T-cell (primary cell): ENCODE data around the gene PTRH1. TPM values are rescaled to one million over a fixed set of nuclear protein-coding genes. Genes with fewer than 3 reads are reported as not detected.

Source experiments
- ATAC-seq, 4 experiments: fragments of 200-7000 bp in 3 of 4; fragments of 150-1000 bp in 1 of 4; cut with Tn5 transposase; replicated peaks in 1 of 4; 1 replicate in 3 of 4; 2 replicates in 1 of 4; pipeline ENCODE4 v1.10.0; 2021; ENCODE audit warnings: moderate library complexity in 3 of 4, mild to moderate bottlenecking in 2 of 4, moderate number of reproducible peaks in 1 of 4
- CTCF ChIA-PET, 2 donors: fragments of 300-600 bp; sonication (Branson Sonifier 250); formaldehyde crosslinking; loops; one replicate each; lab custom pipeline; 2022; ENCODE audit warnings: antibody characterized with exemption in 2 of 2; lab: Charles Lee
- POLR2A ChIA-PET, 2 donors: fragments of 300-600 bp; sonication (Branson Sonifier 250); formaldehyde crosslinking; loops; one replicate each; lab custom pipeline; 2022; ENCODE audit warnings: antibody characterized with exemption in 2 of 2; lab: Charles Lee
- DNase-seq, 35 experiments: peaks; one replicate each; pipeline versions ENCODE4 v3.0.0 to v3.0.0-alpha.2; 2013 to 2023
- H3K27ac ChIP-seq: one replicate; pipeline ENCODE4 v1.5.1; 2013; ENCODE audit warnings: low read length
- H3K27me3 ChIP-seq, 2 experiments: replicated peaks in 1 of 2; 1 replicate in 1 of 2; 2 replicates in 1 of 2; pipeline versions ENCODE4 v1.6.1 to v1.7.0; 2013; ENCODE audit warnings: low read length in 1 of 2, mixed read lengths in 1 of 2; ENCODE audit not compliant: control insufficient read depth in 2 of 2, insufficient read depth in 2 of 2; ENCODE audit errors: extremely low read depth in 1 of 2
- H3K36me3 ChIP-seq, 2 donors: 1 replicate in 1 of 2; 2 replicates in 1 of 2; pipeline versions ENCODE4 v1.6.1 to v1.7.0; 2013; ENCODE audit warnings: low read length in 1 of 2; ENCODE audit not compliant: control insufficient read depth in 2 of 2, insufficient read depth in 1 of 2; ENCODE audit errors: extremely low read depth in 1 of 2
- H3K4me1 ChIP-seq, 2 experiments: 1 replicate in 1 of 2; 2 replicates in 1 of 2; pipeline versions ENCODE4 v1.6.1 to v1.7.0; 2013; ENCODE audit warnings: low read length in 2 of 2, mixed read lengths in 1 of 2; ENCODE audit not compliant: insufficient read depth in 2 of 2, control insufficient read depth in 1 of 2; ENCODE audit errors: extremely low read depth in 1 of 2
- H3K4me3 ChIP-seq, 2 donors: 1 replicate in 1 of 2; 2 replicates in 1 of 2; pipeline versions ENCODE4 v1.5.1 to v1.7.0; 2013; ENCODE audit warnings: mild to moderate bottlenecking in 2 of 2, low read length in 1 of 2, moderate library complexity in 1 of 2; ENCODE audit not compliant: control insufficient read depth in 1 of 2; ENCODE audit errors: extremely low read depth in 1 of 2
- H3K9me3 ChIP-seq: 2 replicates; pipeline ENCODE4 v1.7.0; 2013
- H3K27ac Mint-ChIP-seq, 2 donors: one replicate each; pipeline ENCODE4 v1.8.0; 2020 to 2021; ENCODE audit warnings: mild to moderate bottlenecking in 2 of 2, mixed read lengths in 2 of 2
- H3K27me3 Mint-ChIP-seq, 2 donors: one replicate each; pipeline ENCODE4 v1.8.0; 2021 to 2022; ENCODE audit warnings: mixed read lengths in 2 of 2
- H3K36me3 Mint-ChIP-seq: one replicate; pipeline ENCODE4 v1.8.0; 2021; ENCODE audit warnings: mixed read lengths
- H3K4me1 Mint-ChIP-seq, 3 donors: one replicate each; pipeline ENCODE4 v1.8.0; 2020 to 2022; ENCODE audit warnings: mixed read lengths in 3 of 3, mild to moderate bottlenecking in 1 of 3
- H3K4me3 Mint-ChIP-seq, 3 donors: one replicate each; pipeline ENCODE4 v1.8.0; 2020 to 2022; ENCODE audit warnings: mild to moderate bottlenecking in 3 of 3, mixed read lengths in 3 of 3, moderate library complexity in 3 of 3
- H3K9me3 Mint-ChIP-seq, 3 donors: one replicate each; pipeline ENCODE4 v1.8.0; 2020 to 2022; ENCODE audit warnings: mixed read lengths in 3 of 3
- WGBS: methylation state at CpG from one replicate; pipeline ENCODE4 v1.1.5; 2013; ENCODE audit warnings: missing lambda C conversion rate; ENCODE audit not compliant: insufficient coverage; 5-methylcytosine and 5-hydroxymethylcytosine counted together
- total RNA-seq, 35 experiments: library from RNA in 6 of 35; stranded (reverse) in 6 of 35; fragments of 120-200 nt in 1 of 35; gene quantifications; one replicate each; pipeline versions ENCODE4 v1.2.1 to v1.2.4 and lab custom pipeline; 2013 to 2026

Gene PTRH1
- total RNA-seq, 5 donors from 2014 or later (not counting 1 experiment from before 2014, with no cell fraction given), result 4.4 to 15.9 (median 12.9) TPM

- DNase-seq, result no peak
- H3K27me3 ChIP-seq, result peaks cover 0 to 5% of the 10 kb centered on the region in 2 experiments
- no peaks in the 10 kb centered on the region for H3K36me3 Mint-ChIP-seq
- no peaks in the 10 kb centered on the region for H3K9me3 Mint-ChIP-seq
- no peaks in the 10 kb centered on the region for H3K9me3 ChIP-seq
- ATAC-seq, result no peak
- no peak overlapping the region for H3K4me3 ChIP-seq
- H3K27ac ChIP-seq, result no peak overlapping the region
- ChIA-PET POLR2A (no interaction called here), CTCF (no interaction called here)
- H3K27ac Mint-ChIP-seq, result no peak overlapping the region
- H3K4me1 Mint-ChIP-seq, result peaks cover 14 to 31% (median 28%) of the 10 kb centered on the region in 3 donors
- peaks cover 2 to 41% of the 10 kb centered on the region in 2 experiments for H3K4me1 ChIP-seq
- H3K27me3 Mint-ChIP-seq, result no peaks in the 10 kb centered on the region
- peaks cover 0 to 3% of the 10 kb centered on the region in 2 donors for H3K36me3 ChIP-seq
- H3K4me3 Mint-ChIP-seq, result no peak overlapping the region
- WGBS, result 92% methylated on average over 23 of the region's 23 CpGs
Observed at GRCh38 chr9:127724012-127724411, 8.5 kb upstream of the PTRH1 start.

- Histone ChIP-seq H3K4me3 (no peak overlapping the region), H3K36me3 (peaks cover 0 to 3% of the 10 kb centered on the region in 2 donors), H3K27ac (no peak overlapping the region), H3K27me3 (peaks cover 0 to 5% of the 10 kb centered on the region in 2 experiments), H3K9me3 (no peaks in the 10 kb centered on the region), H3K4me1 (peaks cover 2 to 46% of the 10 kb centered on the region in 2 experiments)
- H3K9me3 Mint-ChIP-seq, result no peaks in the 10 kb centered on the region
- no peak overlapping the region for H3K4me3 Mint-ChIP-seq
- WGBS, result 94% methylated on average over 5 of the region's 5 CpGs
- ChIA-PET CTCF (no interaction called here), POLR2A (no interaction called here)
- no peaks in the 10 kb centered on the region for H3K27me3 Mint-ChIP-seq
- peak overlapping the region; percentile 43 to 52 for H3K27ac Mint-ChIP-seq
- no peaks in the 10 kb centered on the region for H3K36me3 Mint-ChIP-seq
- ATAC-seq (no peak), DNase-seq (no peak)
- H3K4me1 Mint-ChIP-seq, result peaks cover 14 to 31% (median 28%) of the 10 kb centered on the region in 3 donors
Observed at GRCh38 chr9:127723444-127723843, 8.0 kb upstream of the PTRH1 start.

- Histone ChIP-seq H3K27ac (no peak overlapping the region), H3K36me3 (peaks cover 0 to 3% of the 10 kb centered on the region in 2 donors), H3K4me1 (peaks cover 2 to 51% of the 10 kb centered on the region in 2 experiments), H3K4me3 (no peak overlapping the region), H3K27me3 (peaks cover 0 to 5% of the 10 kb centered on the region in 2 experiments), H3K9me3 (no peaks in the 10 kb centered on the region)
- no peaks in the 10 kb centered on the region for H3K9me3 Mint-ChIP-seq
- peaks cover 14 to 31% (median 28%) of the 10 kb centered on the region in 3 donors for H3K4me1 Mint-ChIP-seq
- H3K27ac Mint-ChIP-seq, result peak overlapping the region in 1 of 2 donors; percentile 43
- no peaks in the 10 kb centered on the region for H3K36me3 Mint-ChIP-seq
- ChIA-PET POLR2A (no interaction called here), CTCF (no interaction called here)
- no peak overlapping the region for H3K4me3 Mint-ChIP-seq
- ATAC-seq, result no peak
- 89% methylated on average over 13 of the region's 13 CpGs for WGBS
- DNase-seq, result no peak
- no peaks in the 10 kb centered on the region for H3K27me3 Mint-ChIP-seq
Observed at GRCh38 chr9:127723013-127723412, 7.5 kb upstream of the PTRH1 start.

- ChIA-PET POLR2A (no interaction called here), CTCF (interaction anchor here in 1 of 2 donors (0.5 kb wide), 1 partner anchor 54 kb away, joined by 8 read pairs; no protein-coding TSS in a partner anchor)
- Histone ChIP-seq H3K36me3 (peaks cover 0 to 3% of the 10 kb centered on the region in 2 donors), H3K27ac (no peak overlapping the region), H3K27me3 (peaks cover 0 to 5% of the 10 kb centered on the region in 2 experiments), H3K9me3 (no peaks in the 10 kb centered on the region), H3K4me1 (peaks cover 2 to 59% of the 10 kb centered on the region in 2 experiments), H3K4me3 (no peak overlapping the region)
- no peaks in the 10 kb centered on the region for H3K36me3 Mint-ChIP-seq
- 89% methylated on average over 9 of the region's 12 CpGs for WGBS
- peak overlapping the region; percentile 58 to 84 for H3K27ac Mint-ChIP-seq
- no peaks in the 10 kb centered on the region for H3K27me3 Mint-ChIP-seq
- H3K4me1 Mint-ChIP-seq, result peaks cover 14 to 31% (median 28%) of the 10 kb centered on the region in 3 donors
- no peaks in the 10 kb centered on the region for H3K9me3 Mint-ChIP-seq
- ATAC-seq (no peak), DNase-seq (no peak)
- no peak overlapping the region for H3K4me3 Mint-ChIP-seq
Observed at GRCh38 chr9:127722055-127722745, 6.7 kb upstream of the PTRH1 start.

- peaks cover 0 to 5% of the 10 kb centered on the region in 2 experiments for H3K27me3 ChIP-seq
- ChIA-PET POLR2A (interaction anchor here in 1 of 2 donors (0.6 kb wide), 1 partner anchor 1025 kb away, joined by 3 read pairs; no protein-coding TSS in a partner anchor), CTCF (interaction anchor here in 1 of 2 donors (0.5 kb wide), 1 partner anchor 54 kb away, joined by 8 read pairs; no protein-coding TSS in a partner anchor)
- H3K36me3 ChIP-seq, result no peaks in the 10 kb centered on the region
- peak in 2 of 4 experiments; percentile 20 to 30 for ATAC-seq
- Mint-ChIP-seq H3K4me1 (peaks cover 14 to 31% (median 28%) of the 10 kb centered on the region in 3 donors), H3K27ac (peak overlapping the region; percentile 74 to 84), H3K4me3 (peak overlapping the region in 2 of 3 donors; percentile 47 to 68), H3K36me3 (no peaks in the 10 kb centered on the region), H3K9me3 (no peaks in the 10 kb centered on the region), H3K27me3 (no peaks in the 10 kb centered on the region)
- peak in 3 of 35 experiments; percentile 19 to 30 (median 21) for DNase-seq
- 59% methylated on average over 9 of the region's 11 CpGs for WGBS
- peak overlapping the region in 1 of 2 donors; percentile 37 for H3K4me3 ChIP-seq
- H3K4me1 ChIP-seq, result peaks cover 2 to 67% of the 10 kb centered on the region in 2 experiments
- H3K27ac ChIP-seq, result peak overlapping the region; percentile 58
- H3K9me3 ChIP-seq, result no peaks in the 10 kb centered on the region
Observed at GRCh38 chr9:127721391-127721821, 5.9 kb upstream of the PTRH1 start.

GRCh38 chr9:127720865-127721227 is 5.4 kb upstream of the PTRH1 start:
- DNase-seq, result no peak
- H3K27ac ChIP-seq, result peak overlapping the region; percentile 58
- ATAC-seq, result no peak
- ChIA-PET POLR2A (no interaction called here), CTCF (interaction anchor here in 1 of 2 donors (0.6 kb wide), 1 partner anchor 17 kb away, joined by 3 read pairs; no protein-coding TSS in a partner anchor)
- peak overlapping the region; percentile 74 to 78 for H3K27ac Mint-ChIP-seq
- peaks cover 19 to 36% (median 33%) of the 10 kb centered on the region in 3 donors for H3K4me1 Mint-ChIP-seq
- no peaks in the 10 kb centered on the region for H3K9me3 Mint-ChIP-seq
- H3K4me3 Mint-ChIP-seq, result peak overlapping the region in 1 of 3 donors; percentile 68
- H3K27me3 Mint-ChIP-seq, result no peaks in the 10 kb centered on the region
- H3K36me3 ChIP-seq, result no peaks in the 10 kb centered on the region
- H3K4me1 ChIP-seq, result peaks cover 4 to 72% of the 10 kb centered on the region in 2 experiments
- peak overlapping the region in 1 of 2 donors; percentile 37 for H3K4me3 ChIP-seq
- peaks cover 0 to 5% of the 10 kb centered on the region in 2 experiments for H3K27me3 ChIP-seq
- H3K36me3 Mint-ChIP-seq, result no peaks in the 10 kb centered on the region
- no peaks in the 10 kb centered on the region for H3K9me3 ChIP-seq
